HG02610 (cell line): ENCODE data around the gene PEX19.

Experiments
- ATAC-seq: cut with Tn5 transposase; IDR thresholded peaks from one replicate; pipeline ENCODE4 v1.9.1; 2021; ENCODE audit warnings: mild to moderate bottlenecking, moderate library complexity; ENCODE audit not compliant: unreplicated experiment

Gene PEX19

DNA sequence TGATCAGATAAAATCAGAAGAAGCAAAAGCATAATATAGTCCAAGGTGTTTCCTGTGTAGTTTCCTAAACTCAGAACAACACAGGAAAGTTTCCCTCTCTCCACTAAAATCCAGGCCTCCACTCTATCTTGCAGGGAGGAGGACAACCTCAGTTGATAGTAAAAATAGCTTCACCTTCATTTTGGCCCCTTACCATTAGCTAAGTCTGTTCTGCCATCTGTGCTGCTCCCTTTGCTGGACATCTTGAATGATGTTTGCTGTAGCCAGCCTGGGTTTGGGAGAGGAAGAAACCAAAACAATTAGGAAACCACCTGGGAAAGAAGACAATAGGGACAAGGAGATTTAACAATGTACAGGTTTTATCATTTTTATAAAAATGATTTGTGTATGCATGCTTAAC lies 41.2 kb downstream of the PEX19 start:
- no peak for ATAC-seq

GRCh38 chr1:160239582-160240299 lies 45.2 kb downstream of the PEX19 start:
- no peak for ATAC-seq

DNA sequence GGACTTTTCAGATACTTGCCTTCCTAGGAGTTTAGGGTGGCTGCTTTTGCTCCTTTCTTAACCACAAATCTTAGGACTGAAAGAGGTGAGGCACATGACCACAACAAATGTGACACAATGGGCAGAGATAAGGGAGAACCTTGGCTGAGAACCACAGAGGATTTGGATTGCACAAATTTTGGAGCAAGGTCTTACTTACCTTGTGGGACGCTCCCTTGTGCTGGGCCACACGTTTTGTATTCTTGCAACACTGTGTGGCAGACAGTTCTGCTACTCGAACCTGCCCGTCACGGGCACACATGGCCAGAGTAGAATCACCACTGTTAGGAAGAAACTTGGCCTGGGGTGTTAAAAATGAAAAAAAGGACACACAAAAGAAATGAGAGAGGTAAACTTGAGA lies 46.5 kb downstream of the PEX19 start:
- ATAC-seq: no peak

DNA sequence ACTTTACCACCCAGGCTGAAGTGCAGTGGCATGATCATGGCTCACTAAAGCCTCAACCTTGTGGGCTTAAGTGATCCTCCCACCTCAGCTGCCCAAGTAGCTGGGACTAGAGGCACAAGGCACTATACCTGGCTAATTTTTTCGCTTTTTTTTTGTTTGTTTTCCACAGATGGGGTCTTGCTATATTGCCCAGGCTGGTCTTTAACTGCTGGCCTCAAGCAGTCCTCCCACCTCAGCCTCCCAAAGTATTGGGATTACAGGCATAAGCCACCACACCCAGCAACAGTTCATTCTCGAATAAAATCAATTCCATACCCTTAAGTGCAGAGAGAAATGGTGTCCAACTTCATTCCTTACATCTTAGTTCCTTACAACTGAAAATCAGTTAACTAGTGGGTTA lies 47.4 kb downstream of the PEX19 start:
- no peak for ATAC-seq

GRCh38 chr1:160236806-160237205 lies 48.1 kb downstream of the PEX19 start:
- ATAC-seq: no peak

DNA sequence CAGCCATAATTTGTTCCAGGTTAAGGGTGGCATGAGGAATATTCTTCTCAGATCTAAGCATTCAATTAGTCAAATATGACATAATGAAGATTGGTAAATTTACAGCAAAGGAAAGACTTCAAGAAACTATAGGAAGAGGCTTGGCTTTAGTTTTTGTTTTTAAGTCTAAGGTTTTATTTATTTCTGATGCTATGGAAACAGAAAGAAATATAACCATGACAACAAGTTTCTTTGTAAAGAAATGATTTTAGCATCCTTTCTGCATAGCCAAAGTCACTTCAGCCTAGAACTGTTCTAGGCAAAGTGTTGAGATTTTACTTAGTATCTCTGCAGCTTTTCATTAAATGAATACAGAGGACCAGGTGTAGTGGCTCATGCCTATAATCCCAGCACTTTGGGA lies 52.0 kb downstream of the PEX19 start:
- ATAC-seq: no peak

DNA sequence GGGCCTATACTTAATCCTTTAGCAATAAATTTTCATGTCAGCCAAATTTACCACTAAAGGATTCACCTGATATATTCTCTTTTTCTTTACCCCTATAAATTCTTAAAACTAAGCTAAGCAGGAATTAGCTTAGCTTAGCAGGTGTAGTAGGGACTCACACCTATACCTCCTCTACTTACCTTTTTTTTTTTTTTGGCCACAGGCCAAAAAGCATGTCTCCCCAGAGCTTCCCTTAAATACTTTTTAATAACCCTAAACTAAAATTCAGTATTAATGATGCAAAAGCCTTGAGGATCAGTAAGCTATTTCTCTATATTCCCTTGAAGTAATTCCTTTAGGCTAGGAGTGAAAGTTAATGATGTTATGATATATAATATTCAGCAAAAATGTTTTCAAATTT lies 56.5 kb downstream of the PEX19 start:
- ATAC-seq: no peak

DNA sequence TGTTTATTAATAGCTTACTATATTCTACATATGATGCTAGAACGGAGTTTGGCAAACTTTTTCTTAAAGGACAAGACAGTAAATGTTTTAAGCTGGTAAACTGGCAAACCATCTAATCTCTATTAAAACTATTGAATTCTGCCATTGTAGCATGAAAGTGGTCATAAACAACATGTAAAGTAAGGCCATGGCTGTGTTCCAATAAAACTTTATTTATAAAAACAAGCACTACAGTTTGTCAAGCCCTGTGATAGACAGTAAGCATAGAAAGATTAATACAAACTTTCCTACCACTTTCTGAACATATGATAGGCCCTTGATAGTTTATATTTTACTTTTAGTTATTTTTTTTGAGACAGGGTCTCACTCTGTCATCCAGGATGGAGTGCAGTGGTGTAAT lies 57.4 kb downstream of the PEX19 start:
- ATAC-seq: no peak

- ATAC-seq: peak; percentile 27
Observed at GRCh38 chr1:160227034-160227433, 57.9 kb downstream of the PEX19 start.
